Urinary bladder (tissue), 4 donors: ENCODE results near the gene PCSK2. TPM values are rescaled to one million over a fixed set of nuclear protein-coding genes. Genes with fewer than 3 reads are reported as not detected.

ENCODE experiments used
- DNase-seq: peaks from one replicate; pipeline ENCODE4 v3.0.0-alpha.2; 2015; ENCODE audit errors: extremely low spot score
- H3K27ac ChIP-seq: one replicate; pipeline ENCODE4 v1.5.1; 2013; ENCODE audit warnings: low read depth, mild to moderate bottlenecking, moderate library complexity
- H3K36me3 ChIP-seq: one replicate; pipeline ENCODE4 v1.6.1; 2013; ENCODE audit warnings: mild to moderate bottlenecking, moderate library complexity; ENCODE audit not compliant: insufficient read depth
- H3K4me1 ChIP-seq: one replicate; pipeline ENCODE4 v1.6.1; 2013; ENCODE audit warnings: mild to moderate bottlenecking, moderate library complexity; ENCODE audit not compliant: insufficient read depth
- H3K4me3 ChIP-seq: one replicate; pipeline ENCODE4 v1.5.1; 2013; ENCODE audit warnings: low read depth, low read length
- whole genome bisulfite sequencing: extraction: QIAGEN DNeasy Blood & Tissue Kit; methylation state at CpG from one replicate; pipeline ENCODE4 v1.1.7; 2013; 5-methylcytosine and 5-hydroxymethylcytosine counted together
- polyA plus RNA-seq: library from polyadenylated mRNA; stranded (reverse); fragments of 200-250 nt; gene quantifications from one replicate; pipeline ENCODE4 v1.2.3, GENCODE V29; 2013
- total RNA-seq: library from RNA; depleted of rRNA; stranded (reverse); fragments of >200 nt; gene quantifications from one replicate; pipeline ENCODE4 v1.2.3, GENCODE V29; 2014
- donor health status: healthy with polysubstance abuse.
- donor health status: healthy.

The PCSK2 gene
- total and polyA plus RNA-seq, 2 donors, result 1.5 to 8.0 TPM

- Histone ChIP-seq H3K4me3 (no peak overlapping the region), H3K27ac (no peak overlapping the region), H3K4me1 (no peaks in the 10 kb centered on the region), H3K36me3 (no peaks in the 10 kb centered on the region)
- WGBS, result 68% methylated on average over 8 of the region's 8 CpGs
- DNase-seq, result no peak
Measured at GRCh38 chr20:17439616-17440296, 212.9 kb downstream of the PCSK2 start.

GRCh38 chr20:17441745-17442144 is 214.9 kb downstream of the PCSK2 start:
- no peak for DNase-seq
- Histone ChIP-seq H3K4me3 (no peak overlapping the region), H3K27ac (no peak overlapping the region), H3K36me3 (no peaks in the 10 kb centered on the region), H3K4me1 (no peaks in the 10 kb centered on the region)
- 95% methylated on average over 1 of the region's 1 CpG for WGBS

GRCh38 chr20:17442588-17442987 is 215.7 kb downstream of the PCSK2 start:
- 36% methylated on average over 8 of the region's 8 CpGs for whole genome bisulfite sequencing
- Histone ChIP-seq H3K36me3 (no peaks in the 10 kb centered on the region), H3K4me1 (no peaks in the 10 kb centered on the region), H3K27ac (no peak overlapping the region), H3K4me3 (no peak overlapping the region)
- DNase-seq, result no peak

GRCh38 chr20:17443131-17443858 is 216.5 kb downstream of the PCSK2 start:
- DNase-seq, result no peak
- Histone ChIP-seq H3K27ac (no peak overlapping the region), H3K4me1 (no peaks in the 10 kb centered on the region), H3K36me3 (no peaks in the 10 kb centered on the region), H3K4me3 (no peak overlapping the region)
- WGBS, result 68% methylated on average over 11 of the region's 11 CpGs

- Histone ChIP-seq H3K27ac (no peak overlapping the region), H3K36me3 (no peaks in the 10 kb centered on the region)
- WGBS, result 52% methylated on average over 2 of the region's 2 CpGs
Measured at GRCh38 chr20:17444091-17444490, 217.3 kb downstream of the PCSK2 start.

GRCh38 chr20:17445543-17445942 is 218.7 kb downstream of the PCSK2 start:
- H3K27ac ChIP-seq, result no peak overlapping the region
- no peaks in the 10 kb centered on the region for H3K36me3 ChIP-seq
- H3K4me3 ChIP-seq, result no peak overlapping the region
- H3K4me1 ChIP-seq, result no peaks in the 10 kb centered on the region
- 75% methylated on average over 13 of the region's 13 CpGs for WGBS
- DNase-seq, result no peak

More at GRCh38 chr20:17444091-17444490, 217.3 kb downstream of the PCSK2 start:
- Histone ChIP-seq H3K4me3 (no peak overlapping the region), H3K4me1 (no peaks in the 10 kb centered on the region)
- no peak for DNase-seq

- WGBS, result 86% methylated on average over 5 of the region's 5 CpGs
- H3K36me3 ChIP-seq, result no peaks in the 10 kb centered on the region
- no peak overlapping the region for H3K27ac ChIP-seq
- H3K4me1 ChIP-seq, result no peaks in the 10 kb centered on the region
- no peak for DNase-seq
- H3K4me3 ChIP-seq, result no peak overlapping the region
Measured at GRCh38 chr20:17446171-17446570, 219.3 kb downstream of the PCSK2 start.

GRCh38 chr20:17448071-17448470 is 221.2 kb downstream of the PCSK2 start:
- 98% methylated on average over 2 of the region's 2 CpGs for WGBS
- H3K36me3 ChIP-seq, result no peaks in the 10 kb centered on the region
- H3K27ac ChIP-seq, result no peak overlapping the region

GRCh38 chr20:17449031-17449430 is 222.2 kb downstream of the PCSK2 start:
- no peak for DNase-seq

More at GRCh38 chr20:17448071-17448470, 221.2 kb downstream of the PCSK2 start:
- no peak overlapping the region for H3K4me3 ChIP-seq
- no peaks in the 10 kb centered on the region for H3K4me1 ChIP-seq
- DNase-seq, result no peak

GRCh38 chr20:17452441-17452840 is 225.6 kb downstream of the PCSK2 start:
- Histone ChIP-seq H3K4me1 (no peaks in the 10 kb centered on the region), H3K36me3 (no peaks in the 10 kb centered on the region), H3K27ac (no peak overlapping the region), H3K4me3 (no peak overlapping the region)
- DNase-seq, result no peak
- 82% methylated on average over 3 of the region's 3 CpGs for WGBS

More at GRCh38 chr20:17449031-17449430, 222.2 kb downstream of the PCSK2 start:
- WGBS, result 79% methylated on average over 2 of the region's 2 CpGs
- Histone ChIP-seq H3K36me3 (no peaks in the 10 kb centered on the region), H3K27ac (no peak overlapping the region), H3K4me1 (no peaks in the 10 kb centered on the region), H3K4me3 (no peak overlapping the region)

- H3K4me3 ChIP-seq, result no peak overlapping the region
- no peaks in the 10 kb centered on the region for H3K4me1 ChIP-seq
- DNase-seq, result no peak
- H3K36me3 ChIP-seq, result no peaks in the 10 kb centered on the region
- H3K27ac ChIP-seq, result no peak overlapping the region
- WGBS, result 88% methylated on average over 22 of the region's 22 CpGs
Measured at GRCh38 chr20:17453592-17453991, 226.8 kb downstream of the PCSK2 start.

GRCh38 chr20:17456279-17456678 is 229.4 kb downstream of the PCSK2 start:
- no peak overlapping the region for H3K4me3 ChIP-seq
- H3K36me3 ChIP-seq, result no peaks in the 10 kb centered on the region
- H3K27ac ChIP-seq, result no peak overlapping the region
- DNase-seq, result no peak
- no peaks in the 10 kb centered on the region for H3K4me1 ChIP-seq
- 85% methylated on average over 8 of the region's 8 CpGs for WGBS

- no peak for DNase-seq
- no peak overlapping the region for H3K4me3 ChIP-seq
- no peak overlapping the region for H3K27ac ChIP-seq
- no peaks in the 10 kb centered on the region for H3K36me3 ChIP-seq
- H3K4me1 ChIP-seq, result no peaks in the 10 kb centered on the region
- WGBS, result 84% methylated on average over 1 of the region's 1 CpG
Measured at GRCh38 chr20:17457079-17457478, 230.2 kb downstream of the PCSK2 start.

- H3K36me3 ChIP-seq, result no peaks in the 10 kb centered on the region
- 73% methylated on average over 6 of the region's 6 CpGs for WGBS
Measured at GRCh38 chr20:17457588-17458190, 230.8 kb downstream of the PCSK2 start.

More at GRCh38 chr20:17457588-17458190, 230.8 kb downstream of the PCSK2 start:
- Histone ChIP-seq H3K27ac (no peak overlapping the region), H3K4me3 (no peak overlapping the region), H3K4me1 (no peaks in the 10 kb centered on the region)
- no peak for DNase-seq
